ENCODE data around the gene ZNF792. TPM values are rescaled to one million over a fixed set of nuclear protein-coding genes. Genes with fewer than 3 reads are reported as not detected.
A peak's percentile ranks its signal among the peaks of the same experiment; 100 is the strongest.
"Not testable (repeated sequence)": the region's sequence is repeated elsewhere in the genome, so short reads cannot be mapped to it uniquely, and the experiment has no call there.

The ZNF792 gene
- total RNA-seq, 1 donor from 2014 or later: 3.2 TPM

DNA sequence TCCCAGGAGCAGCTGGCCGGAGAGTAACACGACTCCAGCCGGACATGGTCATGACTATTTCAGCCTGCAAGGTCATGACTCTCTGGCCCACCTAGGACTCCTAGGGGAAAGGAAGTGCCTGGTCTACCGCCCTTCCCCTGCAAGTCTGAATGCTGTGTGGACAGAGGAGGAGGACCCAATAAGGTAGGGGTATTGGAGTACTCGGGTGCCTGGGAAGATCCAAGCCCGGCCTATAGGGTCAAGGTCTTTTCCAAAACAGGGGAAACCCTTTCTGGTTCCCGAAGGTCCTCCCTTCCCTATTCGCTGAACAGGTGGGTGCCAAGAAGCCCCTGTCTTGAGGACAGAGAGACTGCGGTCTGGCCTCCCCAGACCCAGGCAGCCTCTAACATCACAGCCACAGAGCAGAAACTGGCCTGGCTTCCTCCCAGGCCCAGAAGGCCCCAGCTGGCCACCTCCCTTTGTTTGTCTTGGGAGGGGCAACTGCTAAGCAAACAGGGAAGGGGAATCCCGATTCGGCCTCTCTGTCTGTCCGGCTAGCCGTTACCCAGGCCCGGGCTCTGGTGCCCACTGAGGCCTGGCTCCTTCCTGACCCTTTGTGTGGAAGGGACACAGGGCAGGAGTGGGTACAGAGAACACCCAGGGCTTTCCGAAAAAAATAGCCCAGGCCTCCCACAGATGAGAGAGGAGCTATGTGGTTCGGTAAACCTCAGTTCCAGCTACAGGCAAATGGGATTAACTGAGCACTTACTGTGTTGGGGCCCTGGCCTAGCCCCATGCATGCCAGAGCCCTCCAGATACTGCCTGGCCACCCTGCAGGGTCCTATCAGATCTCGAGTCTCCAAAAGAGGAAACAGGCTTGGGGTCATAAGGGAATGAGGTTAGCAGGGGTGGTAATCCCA, 30.9 kb upstream of the ZNF792 start:
- DNase-seq (ENCODE audit: low spot score): no peak
- Mint-ChIP-seq H3K36me3 (ENCODE audit: low read depth) (no peaks in the 10 kb centered on the region), H3K9me3 (ENCODE audit: low read depth) (no peaks in the 10 kb centered on the region), H3K4me1 (ENCODE audit: low read depth) (peaks cover 23% of the 10 kb centered on the region), H3K4me3 (ENCODE audit: unreplicated experiment) (no peak overlapping the region), H3K27ac (ENCODE audit: unreplicated experiment) (no peak overlapping the region), H3K27me3 (ENCODE audit: low read depth) (no peaks in the 10 kb centered on the region)
- TF ChIP-seq, protein P1, sequence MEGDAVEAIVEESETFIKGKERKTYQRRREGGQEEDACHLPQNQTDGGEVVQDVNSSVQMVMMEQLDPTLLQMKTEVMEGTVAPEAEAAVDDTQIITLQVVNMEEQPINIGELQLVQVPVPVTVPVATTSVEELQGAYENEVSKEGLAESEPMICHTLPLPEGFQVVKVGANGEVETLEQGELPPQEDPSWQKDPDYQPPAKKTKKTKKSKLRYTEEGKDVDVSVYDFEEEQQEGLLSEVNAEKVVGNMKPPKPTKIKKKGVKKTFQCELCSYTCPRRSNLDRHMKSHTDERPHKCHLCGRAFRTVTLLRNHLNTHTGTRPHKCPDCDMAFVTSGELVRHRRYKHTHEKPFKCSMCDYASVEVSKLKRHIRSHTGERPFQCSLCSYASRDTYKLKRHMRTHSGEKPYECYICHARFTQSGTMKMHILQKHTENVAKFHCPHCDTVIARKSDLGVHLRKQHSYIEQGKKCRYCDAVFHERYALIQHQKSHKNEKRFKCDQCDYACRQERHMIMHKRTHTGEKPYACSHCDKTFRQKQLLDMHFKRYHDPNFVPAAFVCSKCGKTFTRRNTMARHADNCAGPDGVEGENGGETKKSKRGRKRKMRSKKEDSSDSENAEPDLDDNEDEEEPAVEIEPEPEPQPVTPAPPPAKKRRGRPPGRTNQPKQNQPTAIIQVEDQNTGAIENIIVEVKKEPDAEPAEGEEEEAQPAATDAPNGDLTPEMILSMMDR (IDR thresholded peaks at IDR 0.05): no peak

DNA sequence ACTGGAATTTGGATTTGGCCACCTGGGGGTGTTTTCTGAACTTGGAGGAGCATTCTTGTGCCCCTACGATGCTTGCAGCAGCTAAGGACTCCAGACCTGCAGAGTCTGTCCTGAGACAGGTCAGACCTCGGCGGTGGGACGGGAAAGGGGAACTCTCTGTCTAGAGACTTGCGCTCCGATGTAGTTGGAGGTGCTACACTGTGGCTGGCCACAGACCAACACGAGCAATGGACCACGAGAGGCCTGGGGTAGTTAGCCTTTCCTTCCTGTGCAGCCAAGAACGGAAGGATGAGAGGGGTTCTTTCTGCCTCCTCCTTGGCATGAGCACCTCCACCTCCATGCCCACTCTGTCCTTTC, 30.2 kb upstream of the ZNF792 start:
- H3K27ac Mint-ChIP-seq (ENCODE audit: unreplicated experiment): no peak overlapping the region
- no peaks in the 10 kb centered on the region for H3K9me3 Mint-ChIP-seq (ENCODE audit: low read depth)
- H3K27me3 Mint-ChIP-seq (ENCODE audit: low read depth): no peaks in the 10 kb centered on the region
- no peaks in the 10 kb centered on the region for H3K36me3 Mint-ChIP-seq (ENCODE audit: low read depth)
- H3K4me3 Mint-ChIP-seq (ENCODE audit: unreplicated experiment): no peak overlapping the region
- no peak for DNase-seq (ENCODE audit: low spot score)
- TF ChIP-seq, protein P1 (IDR thresholded peaks at IDR 0.05): no peak
- peaks cover 19% of the 10 kb centered on the region for H3K4me1 Mint-ChIP-seq (ENCODE audit: low read depth)

- H3K27ac Mint-ChIP-seq (ENCODE audit: unreplicated experiment); H3K27me3 Mint-ChIP-seq (ENCODE audit: low read depth); DNase-seq (ENCODE audit: low spot score); H3K36me3 Mint-ChIP-seq (ENCODE audit: low read depth); H3K4me3 Mint-ChIP-seq (ENCODE audit: unreplicated experiment); H3K9me3 Mint-ChIP-seq (ENCODE audit: low read depth): not testable (repeated sequence)
- peaks cover 12% of the 10 kb centered on the region for H3K4me1 Mint-ChIP-seq (ENCODE audit: low read depth)
Measured at GRCh38 chr19:34992582-34992981, 28.6 kb upstream of the ZNF792 start.

- Mint-ChIP-seq H3K27me3 (ENCODE audit: low read depth) (no peaks in the 10 kb centered on the region), H3K9me3 (ENCODE audit: low read depth) (no peaks in the 10 kb centered on the region), H3K36me3 (ENCODE audit: low read depth) (no peaks in the 10 kb centered on the region), H3K4me3 (ENCODE audit: unreplicated experiment) (no peak overlapping the region), H3K27ac (ENCODE audit: unreplicated experiment) (no peak overlapping the region), H3K4me1 (ENCODE audit: low read depth) (peaks cover 4% of the 10 kb centered on the region)
- TF ChIP-seq, protein P1 (IDR thresholded peaks at IDR 0.05): no peak
- peak; percentile 11 for DNase-seq (ENCODE audit: low spot score)
Measured at GRCh38 chr19:34991542-34992333, 27.7 kb upstream of the ZNF792 start.

DNA sequence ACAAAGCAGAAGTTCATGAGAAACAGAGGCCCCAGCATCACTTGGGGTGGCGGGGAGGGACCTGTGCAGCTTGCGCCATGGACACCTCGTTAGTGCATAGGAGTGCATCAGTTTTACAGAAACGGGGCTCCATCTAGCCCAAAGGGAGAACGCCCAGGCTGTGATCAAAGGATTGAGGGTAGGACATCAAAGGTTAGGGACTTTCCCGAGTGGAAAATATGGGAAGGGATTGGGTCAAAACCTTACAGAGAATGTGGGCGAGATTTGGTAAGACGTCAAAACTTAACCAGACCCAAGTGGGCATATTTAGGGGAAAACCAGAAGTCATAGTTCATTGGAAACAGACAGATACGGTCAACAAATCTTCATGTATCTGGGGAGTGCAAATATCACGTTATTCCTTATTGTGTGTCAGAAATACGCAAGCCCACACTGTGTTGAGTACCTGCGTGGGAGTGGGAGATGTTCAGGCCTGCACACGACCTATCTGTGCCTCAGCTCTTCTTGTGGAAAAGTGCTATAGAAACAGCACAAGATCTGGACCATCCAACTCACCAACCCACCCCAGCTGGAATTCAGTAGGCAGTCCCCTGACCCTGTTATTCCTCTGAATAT, 26.7 kb upstream of the ZNF792 start:
- Mint-ChIP-seq H3K27ac (ENCODE audit: unreplicated experiment) (no peak overlapping the region), H3K9me3 (ENCODE audit: low read depth) (no peaks in the 10 kb centered on the region), H3K27me3 (ENCODE audit: low read depth) (no peaks in the 10 kb centered on the region), H3K4me3 (ENCODE audit: unreplicated experiment) (no peak overlapping the region), H3K36me3 (ENCODE audit: low read depth) (no peaks in the 10 kb centered on the region), H3K4me1 (ENCODE audit: low read depth) (peaks cover 6% of the 10 kb centered on the region)
- no peak for DNase-seq (ENCODE audit: low spot score)
- TF ChIP-seq, protein P1 (IDR thresholded peaks at IDR 0.05): no peak

Data from chondrocyte (in vitro differentiated cells).